ENCODE results near the gene BAIAP3.

DNA sequence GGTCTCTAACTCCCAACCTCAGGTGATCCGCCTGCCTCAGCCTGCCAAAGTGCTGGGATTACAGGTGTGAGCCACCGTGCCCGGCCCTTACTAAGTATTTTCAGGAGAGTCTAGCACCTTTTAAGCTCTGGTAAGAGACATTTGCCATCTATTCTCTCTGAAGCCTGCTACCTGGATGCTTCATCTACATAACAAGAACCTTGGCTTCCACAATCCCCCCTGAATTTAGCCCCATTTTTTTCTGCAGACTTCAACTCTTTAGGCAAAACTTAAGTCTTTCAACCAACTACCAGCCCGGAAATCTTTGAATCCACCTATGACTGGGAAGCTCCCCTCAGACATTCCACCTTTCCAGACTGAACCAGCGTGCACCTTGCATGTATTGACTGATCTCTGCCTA, 38.0 kb upstream of the BAIAP3 start:
- TF ChIP-seq ZNF274 (IDR thresholded peaks at IDR 0.05; ENCODE audit: low read depth, low read length) (no peak), CTCF (IDR thresholded peaks at IDR 0.05 in 2 of 3, conservative IDR thresholded peaks at IDR 0.05 in 1 of 3; ENCODE audit: borderline replicate concordance in 1 of 3, insufficient read depth in 1 of 3, low read depth in 2 of 3, low read length in 2 of 3) (no peak), REST (IDR thresholded peaks at IDR 0.05; ENCODE audit: low read depth) (no peak), EZH2phosphoT487 (IDR thresholded peaks at IDR 0.05; ENCODE audit: borderline replicate concordance) (no peak), POLR2A (IDR thresholded peaks at IDR 0.05; ENCODE audit: borderline replicate concordance, extremely low read depth, insufficient read depth, insufficient read length) (no peak), POLR2AphosphoS5 (IDR thresholded peaks at IDR 0.05; ENCODE audit: low read depth, low read length) (no peak), MAX (IDR thresholded peaks at IDR 0.05) (no peak), SP1 (IDR thresholded peaks at IDR 0.05; ENCODE audit: low read depth) (no peak), EGR1 (IDR thresholded peaks at IDR 0.05; ENCODE audit: low read depth) (no peak), EZH2 (IDR thresholded peaks at IDR 0.05) (no peak)
